DOHH2 (cell line): ENCODE results near the gene PPY.

ENCODE experiments used
- H3F3A ChIP-seq: fragments of 200-600 bp; sonication (generic), shearing (Covaris generic); 2 replicates; pipeline ENCODE4 v1.6.0; 2016; ENCODE audit warnings: antibody characterized with exemption, mild to moderate bottlenecking; ENCODE audit not compliant: control insufficient read depth, insufficient read depth
- H3K27ac ChIP-seq: fragments of 200-600 bp; sonication (generic); 2 replicates; pipeline ENCODE4 v1.5.1; 2014; ENCODE audit warnings: low read depth, mild to moderate bottlenecking, low read length, moderate library complexity
- H3K27me3 ChIP-seq: fragments of 200-600 bp; sonication (generic); 2 replicates; pipeline ENCODE4 v1.6.1; 2014; ENCODE audit warnings: mild to moderate bottlenecking, low read length, mixed read lengths; ENCODE audit not compliant: control insufficient read depth
- H3K36me3 ChIP-seq: fragments of 200-600 bp; sonication (generic); 2 replicates; pipeline ENCODE4 v1.6.1; 2014; ENCODE audit warnings: mild to moderate bottlenecking, low read length, moderate library complexity, mixed read lengths; ENCODE audit not compliant: control insufficient read depth
- H3K4me1 ChIP-seq: fragments of 200-600 bp; sonication (generic); 2 replicates; pipeline ENCODE4 v1.6.1; 2014; ENCODE audit warnings: mild to moderate bottlenecking, low read length, mixed read lengths; ENCODE audit not compliant: control insufficient read depth
- H3K4me2 ChIP-seq: fragments of 200-600 bp; sonication (generic); 2 replicates; pipeline ENCODE4 v1.6.0; 2014; ENCODE audit warnings: mild to moderate bottlenecking, low read length, moderate library complexity
- H3K4me3 ChIP-seq: fragments of 200-600 bp; sonication (generic); 2 replicates; pipeline ENCODE4 v1.5.1; 2014; ENCODE audit warnings: mild to moderate bottlenecking, low read length, mixed read lengths
- H3K79me2 ChIP-seq: fragments of 200-600 bp; sonication (generic); 2 replicates; pipeline ENCODE4 v1.6.1; 2014; ENCODE audit warnings: mild to moderate bottlenecking, low read length, mixed read lengths; ENCODE audit not compliant: control insufficient read depth
- H3K9me2 ChIP-seq: fragments of 200-600 bp; sonication (generic); replicated peaks from 2 replicates; pipeline ENCODE4 v1.6.1; 2014; ENCODE audit warnings: mild to moderate bottlenecking, low read length, mixed read lengths; ENCODE audit not compliant: control insufficient read depth
- H3K9me3 ChIP-seq: fragments of 200-600 bp; sonication (generic); 2 replicates; pipeline ENCODE4 v1.6.1; 2014; ENCODE audit warnings: antibody characterized with exemption, low read length, mixed read lengths; ENCODE audit not compliant: control insufficient read depth, insufficient read depth
- H4K20me1 ChIP-seq: fragments of 200-600 bp; sonication (generic); 2 replicates; pipeline ENCODE4 v1.6.0; 2014; ENCODE audit warnings: low read depth, mild to moderate bottlenecking, antibody characterized with exemption, low read length, moderate library complexity; ENCODE audit not compliant: control insufficient read depth, insufficient read depth
- EZH2phosphoT487 ChIP-seq: fragments of 200-600 bp; sonication (generic); IDR thresholded peaks from 2 replicates; pipeline ENCODE4 v1.6.1; 2017; ENCODE audit warnings: borderline replicate concordance, mild to moderate bottlenecking, antibody characterized with exemption, low read length, moderate library complexity, mixed read lengths
- TF ChIP-seq, protein P1 (sequence below): fragments of 200-600 bp; sonication (generic); IDR thresholded peaks from one replicate; pipeline ENCODE4 v1.5.1; 2014; ENCODE audit warnings: antibody characterized with exemption, mild to moderate bottlenecking, low read depth, low read length; ENCODE audit not compliant: poor library complexity, severe bottlenecking

The PPY gene

DNA sequence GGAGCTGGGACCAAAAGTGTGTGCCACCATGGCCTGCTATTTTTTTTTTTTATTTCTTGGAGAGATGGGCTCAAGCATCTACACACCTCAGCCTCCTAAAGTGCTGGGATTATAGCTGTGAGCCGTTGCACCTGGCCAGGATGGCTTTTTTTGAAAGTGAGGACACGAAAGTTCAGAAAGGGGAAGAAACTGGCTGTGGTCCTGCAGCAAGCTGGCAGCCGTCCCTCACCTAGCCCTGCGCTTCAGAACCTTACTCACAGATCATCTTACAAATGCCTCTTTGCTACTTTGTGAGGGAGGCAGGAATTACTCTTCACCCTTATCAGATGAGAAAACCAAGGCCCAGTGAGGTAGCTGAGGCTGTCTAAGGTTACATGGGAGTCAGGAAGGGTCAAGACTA is 4.5 kb upstream of the PPY start:
- no peak overlapping the region for H3K4me3 ChIP-seq
- no peaks in the 10 kb centered on the region for H3K4me1 ChIP-seq
- H3K27me3 ChIP-seq = peaks cover 4% of the 10 kb centered on the region; the same call in 1 of the 2 replicates
- no peaks in the 10 kb centered on the region for H4K20me1 ChIP-seq
- H3K9me3 ChIP-seq = no peaks in the 10 kb centered on the region
- no peak overlapping the region for H3K27ac ChIP-seq
- no peak overlapping the region for H3K4me2 ChIP-seq
- TF ChIP-seq, protein P1, sequence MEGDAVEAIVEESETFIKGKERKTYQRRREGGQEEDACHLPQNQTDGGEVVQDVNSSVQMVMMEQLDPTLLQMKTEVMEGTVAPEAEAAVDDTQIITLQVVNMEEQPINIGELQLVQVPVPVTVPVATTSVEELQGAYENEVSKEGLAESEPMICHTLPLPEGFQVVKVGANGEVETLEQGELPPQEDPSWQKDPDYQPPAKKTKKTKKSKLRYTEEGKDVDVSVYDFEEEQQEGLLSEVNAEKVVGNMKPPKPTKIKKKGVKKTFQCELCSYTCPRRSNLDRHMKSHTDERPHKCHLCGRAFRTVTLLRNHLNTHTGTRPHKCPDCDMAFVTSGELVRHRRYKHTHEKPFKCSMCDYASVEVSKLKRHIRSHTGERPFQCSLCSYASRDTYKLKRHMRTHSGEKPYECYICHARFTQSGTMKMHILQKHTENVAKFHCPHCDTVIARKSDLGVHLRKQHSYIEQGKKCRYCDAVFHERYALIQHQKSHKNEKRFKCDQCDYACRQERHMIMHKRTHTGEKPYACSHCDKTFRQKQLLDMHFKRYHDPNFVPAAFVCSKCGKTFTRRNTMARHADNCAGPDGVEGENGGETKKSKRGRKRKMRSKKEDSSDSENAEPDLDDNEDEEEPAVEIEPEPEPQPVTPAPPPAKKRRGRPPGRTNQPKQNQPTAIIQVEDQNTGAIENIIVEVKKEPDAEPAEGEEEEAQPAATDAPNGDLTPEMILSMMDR = no peak
- TF ChIP-seq EZH2phosphoT487 = no peak
- H3K9me2 ChIP-seq = no peaks in the 10 kb centered on the region
- H3K79me2 ChIP-seq = no peaks in the 10 kb centered on the region
- H3F3A ChIP-seq = no peaks in the 10 kb centered on the region
- H3K36me3 ChIP-seq = no peaks in the 10 kb centered on the region

DNA sequence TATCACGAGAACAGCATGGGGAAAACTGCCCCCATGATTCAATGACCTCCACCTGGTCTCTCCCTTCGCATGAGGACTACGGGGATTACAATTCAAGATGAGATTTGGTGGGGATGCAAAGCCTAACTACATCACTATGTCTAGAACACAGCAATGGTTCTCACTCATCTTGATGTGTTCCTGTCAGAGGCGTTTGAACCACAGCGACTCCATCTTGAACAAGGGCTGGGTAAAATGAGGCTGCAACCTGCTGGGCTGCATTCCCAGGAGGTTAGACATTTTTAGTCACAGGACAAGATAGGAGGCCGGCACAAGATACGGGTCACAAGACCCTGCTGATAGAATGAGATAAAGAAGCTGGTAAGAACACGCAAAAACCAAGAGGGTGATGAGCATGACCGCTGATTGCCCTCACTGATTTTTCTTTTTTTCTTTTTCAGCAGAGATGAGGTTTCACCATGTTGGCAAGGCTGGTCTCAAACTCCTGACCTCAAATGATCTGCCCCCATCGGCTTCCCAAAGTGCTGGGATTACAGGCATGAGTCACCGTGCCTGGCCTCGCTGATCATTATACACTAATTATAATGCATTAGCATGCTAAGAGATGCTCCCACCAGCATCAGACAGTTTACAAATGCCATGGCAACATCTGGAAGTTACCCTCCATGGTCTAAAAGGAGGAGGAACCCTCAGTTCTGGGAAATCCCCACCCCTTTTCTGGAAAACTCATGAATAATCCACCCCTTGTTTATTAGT is 3.0 kb upstream of the PPY start:
- no peak overlapping the region for H3K4me3 ChIP-seq
- H3K27me3 ChIP-seq = peaks cover 4% of the 10 kb centered on the region
- no peaks in the 10 kb centered on the region for H3K4me1 ChIP-seq
- TF ChIP-seq, protein P1 = no peak
- TF ChIP-seq EZH2phosphoT487 = no peak
- no peak overlapping the region for H3K27ac ChIP-seq
- H3K79me2 ChIP-seq = no peaks in the 10 kb centered on the region
- no peaks in the 10 kb centered on the region for H3K9me2 ChIP-seq
- no peak overlapping the region for H3K4me2 ChIP-seq
- H4K20me1 ChIP-seq = no peaks in the 10 kb centered on the region
- H3K9me3 ChIP-seq = no peaks in the 10 kb centered on the region
- H3K36me3 ChIP-seq = no peaks in the 10 kb centered on the region
- H3F3A ChIP-seq = no peaks in the 10 kb centered on the region

DNA sequence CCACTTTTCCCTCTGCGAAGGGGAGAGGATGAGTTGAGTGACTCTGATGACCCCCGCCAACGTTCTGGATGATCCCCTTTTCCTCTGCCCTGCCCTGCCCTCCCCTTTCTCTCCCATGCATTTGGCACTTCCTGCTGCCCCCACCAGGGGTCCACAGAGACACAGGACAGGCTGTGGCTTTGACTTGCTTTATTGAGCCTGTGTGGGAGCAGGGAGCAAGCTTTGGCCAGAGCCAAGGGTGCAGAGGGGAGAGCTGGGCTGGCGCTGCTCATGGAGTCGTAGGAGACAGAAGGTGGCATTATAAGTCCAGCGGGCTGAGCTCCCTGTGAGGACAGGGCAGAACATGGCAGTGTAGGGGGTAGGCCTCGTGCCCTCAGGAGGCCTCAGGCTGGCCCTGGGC is 1.6 kb downstream of the PPY start:
- H3K27me3 ChIP-seq = peaks cover 9% of the 10 kb centered on the region
- no peak overlapping the region for H3K27ac ChIP-seq
- no peaks in the 10 kb centered on the region for H4K20me1 ChIP-seq
- H3K4me2 ChIP-seq = no peak overlapping the region
- no peaks in the 10 kb centered on the region for H3K79me2 ChIP-seq
- H3K9me2 ChIP-seq = no peaks in the 10 kb centered on the region
- H3K36me3 ChIP-seq = no peaks in the 10 kb centered on the region
- no peaks in the 10 kb centered on the region for H3K4me1 ChIP-seq
- no peak for TF ChIP-seq EZH2phosphoT487
- TF ChIP-seq, protein P1 = peak; percentile 52
- H3K9me3 ChIP-seq = no peaks in the 10 kb centered on the region
- H3F3A ChIP-seq = no peaks in the 10 kb centered on the region
- no peak overlapping the region for H3K4me3 ChIP-seq
